GM10847 (cell line): Measurements from ENCODE around the gene GSAP.

Experiments
- POLR2A ChIP-seq: IDR thresholded peaks from 2 replicates; pipeline ENCODE4 v1.6.1; 2011; ENCODE audit not compliant: insufficient read length; ENCODE audit errors: extremely low read depth

Gene GSAP

GRCh38 chr7:77330169-77330882 lies 85.8 kb downstream of the GSAP start:
- TF ChIP-seq POLR2A, result no peak

GRCh38 chr7:77329466-77330168 lies 86.5 kb downstream of the GSAP start:
- no peak for TF ChIP-seq POLR2A

- TF ChIP-seq POLR2A, result no peak
These were observed 87.5 kb downstream of the GSAP start for GRCh38 chr7:77328669-77329068.

GRCh38 chr7:77327932-77328628 lies 88.1 kb downstream of the GSAP start:
- TF ChIP-seq POLR2A, result no peak

- no peak for TF ChIP-seq POLR2A
These were observed 88.8 kb downstream of the GSAP start for GRCh38 chr7:77327067-77327931.

- TF ChIP-seq POLR2A, result no peak
These were observed 90.0 kb downstream of the GSAP start for GRCh38 chr7:77326131-77326530.

- TF ChIP-seq POLR2A, result no peak
These were observed 94.8 kb downstream of the GSAP start for GRCh38 chr7:77321300-77321699.

- no peak for TF ChIP-seq POLR2A
These were observed 95.4 kb downstream of the GSAP start for GRCh38 chr7:77320714-77321113.

- TF ChIP-seq POLR2A, result no peak
These were observed 96.0 kb downstream of the GSAP start for GRCh38 chr7:77320137-77320536.

GRCh38 chr7:77318019-77318418 lies 98.1 kb downstream of the GSAP start:
- TF ChIP-seq POLR2A, result no peak

GRCh38 chr7:77316219-77316978 lies 99.8 kb downstream of the GSAP start:
- TF ChIP-seq POLR2A, result no peak

GRCh38 chr7:77315182-77315591 lies 101.0 kb downstream of the GSAP start:
- no peak for TF ChIP-seq POLR2A

- TF ChIP-seq POLR2A, result no peak
These were observed 102.2 kb downstream of the GSAP start for GRCh38 chr7:77313876-77314480.

GRCh38 chr7:77313085-77313484 lies 103.1 kb downstream of the GSAP start:
- no peak for TF ChIP-seq POLR2A
